GM23338 (cell line): ENCODE data around the gene OR52A1. TPM values are rescaled to one million over a fixed set of nuclear protein-coding genes. Genes with fewer than 3 reads are reported as not detected.

ENCODE experiments used
- ATAC-seq: fragments of 200-7000 bp; cut with Tn5 transposase; 3 replicates; pipeline ENCODE4 v1.9.1; 2020
- DNase-seq: peaks from one replicate; pipeline ENCODE4 v3.0.0-alpha.2; 2015; ENCODE audit warnings: low spot score
- H2AFZ ChIP-seq: fragments of 200-600 bp; sonication (generic); 2 replicates; pipeline ENCODE4 v1.8.0; 2016; ENCODE audit warnings: antibody characterized with exemption, mild to moderate bottlenecking, moderate library complexity
- H3F3A ChIP-seq: fragments of 200-600 bp; sonication (generic); replicated peaks from 2 replicates; pipeline ENCODE4 v1.8.0; 2017; ENCODE audit warnings: antibody characterized with exemption, mixed run types, low read depth
- H3K27ac ChIP-seq: fragments of 200-600 bp; sonication (generic); 2 replicates; pipeline ENCODE4 v1.6.1; 2016; ENCODE audit warnings: low read depth
- H3K27me3 ChIP-seq: fragments of 200-600 bp; sonication (generic); 2 replicates; pipeline ENCODE4 v1.8.0; 2016; ENCODE audit warnings: mild to moderate bottlenecking, mixed run types, moderate library complexity; ENCODE audit not compliant: insufficient read depth
- H3K36me3 ChIP-seq: fragments of 200-600 bp; sonication (generic); 2 replicates; pipeline ENCODE4 v1.8.0; 2016; ENCODE audit warnings: mild to moderate bottlenecking; ENCODE audit not compliant: insufficient read depth
- H3K4me1 ChIP-seq: fragments of 200-600 bp; sonication (generic); 2 replicates; pipeline ENCODE4 v1.8.0; 2016; ENCODE audit warnings: mild to moderate bottlenecking, moderate library complexity; ENCODE audit not compliant: insufficient read depth
- H3K4me2 ChIP-seq: fragments of 200-600 bp; sonication (generic); 2 replicates; pipeline ENCODE4 v1.7.1; 2017; ENCODE audit warnings: mixed run types
- H3K4me3 ChIP-seq: fragments of 200-600 bp; sonication (generic); 2 replicates; pipeline ENCODE4 v1.6.1; 2016; ENCODE audit warnings: mixed run types
- H3K79me2 ChIP-seq: fragments of 200-600 bp; sonication (generic); replicated peaks from 2 replicates; pipeline ENCODE4 v1.8.0; 2017; ENCODE audit warnings: mild to moderate bottlenecking; ENCODE audit not compliant: insufficient read depth
- H3K9me2 ChIP-seq: fragments of 200-600 bp; sonication (generic); 2 replicates; pipeline ENCODE4 v1.8.0; 2017; ENCODE audit not compliant: insufficient read depth
- H4K20me1 ChIP-seq: fragments of 200-600 bp; sonication (generic); replicated peaks from 2 replicates; pipeline ENCODE4 v1.8.0; 2017; ENCODE audit warnings: mild to moderate bottlenecking; ENCODE audit not compliant: insufficient read depth
- H3K27ac Mint-ChIP-seq: 2 replicates; pipeline ENCODE4 v1.8.0; 2020; ENCODE audit warnings: inconsistent platforms, mild to moderate bottlenecking, moderate library complexity, mixed read lengths
- H3K27me3 Mint-ChIP-seq: 3 replicates; pipeline ENCODE4 v1.8.0; 2022; ENCODE audit warnings: low read depth, mild to moderate bottlenecking, moderate library complexity, mixed read lengths, inconsistent platforms; ENCODE audit not compliant: insufficient read depth, poor library complexity
- H3K36me3 Mint-ChIP-seq: 3 replicates; pipeline ENCODE4 v1.8.0; 2021; ENCODE audit warnings: low read depth, mild to moderate bottlenecking, inconsistent platforms, moderate library complexity, mixed read lengths
- H3K4me1 Mint-ChIP-seq: 3 replicates; pipeline ENCODE4 v1.8.0; 2020; ENCODE audit warnings: mild to moderate bottlenecking, inconsistent platforms, mixed read lengths
- H3K4me3 Mint-ChIP-seq: 3 replicates; pipeline ENCODE4 v1.8.0; 2021; ENCODE audit warnings: moderate library complexity, mild to moderate bottlenecking, inconsistent platforms, mixed read lengths
- H3K9me3 Mint-ChIP-seq: 3 replicates; pipeline ENCODE4 v1.8.0; 2020; ENCODE audit warnings: moderate library complexity, mild to moderate bottlenecking, inconsistent platforms, mixed read lengths
- CREB1 ChIP-seq: fragments of 250-450 bp; sonication (Bioruptor Pico); IDR thresholded peaks from 2 replicates; pipeline ENCODE4 v1.5.0; 2020; ENCODE audit warnings: low read depth, mild to moderate bottlenecking, moderate library complexity
- EZH2 ChIP-seq: fragments of 200-600 bp; sonication (generic); IDR thresholded peaks from one replicate; pipeline ENCODE4 v1.8.0; 2017; ENCODE audit warnings: antibody characterized with exemption, mild to moderate bottlenecking, low read depth; ENCODE audit not compliant: unreplicated experiment
- EZH2phosphoT487 ChIP-seq: fragments of 200-600 bp; sonication (generic); IDR thresholded peaks from one replicate; pipeline ENCODE4 v1.8.1; 2018; ENCODE audit warnings: antibody characterized with exemption; ENCODE audit not compliant: unreplicated experiment
- JUNB ChIP-seq: IDR thresholded peaks from one replicate; pipeline ENCODE4 v1.6.1; 2016; ENCODE audit warnings: antibody characterized with exemption; ENCODE audit not compliant: unreplicated experiment
- POLR2AphosphoS5 ChIP-seq: IDR thresholded peaks from 2 replicates; pipeline ENCODE4 v1.6.1; 2016; ENCODE audit warnings: antibody characterized with exemption, low read depth
- STAT1 ChIP-seq: IDR thresholded peaks from one replicate; pipeline ENCODE4 v1.6.1; 2016; ENCODE audit warnings: antibody characterized with exemption; ENCODE audit not compliant: unreplicated experiment
- ZNF114 ChIP-seq: fragments of 250-450 bp; sonication (Bioruptor Pico); IDR thresholded peaks from 2 replicates; pipeline ENCODE4 v1.5.0; 2020; ENCODE audit warnings: mild to moderate bottlenecking, moderate library complexity
- ZNF462 ChIP-seq: fragments of 250-450 bp; sonication (Bioruptor Pico); IDR thresholded peaks from 2 replicates; pipeline ENCODE4 v1.5.0; 2020; ENCODE audit warnings: mild to moderate bottlenecking, moderate library complexity
- polyA plus RNA-seq: library from polyadenylated mRNA; unstranded; fragments of >200 nt; fragmentation: Nextera tagmentation; extraction: Ambion mirVana; gene quantifications from 2 replicates; pipeline ENCODE4 v1.2.1, GENCODE V29; 2016
- total RNA-seq: library from RNA; depleted of rRNA; stranded (reverse); fragments of >200 nt; shearing (Covaris generic); gene quantifications from 2 replicates; pipeline ENCODE4 v1.2.3, GENCODE V29; 2014
- TF ChIP-seq, protein P1 (sequence below): IDR thresholded peaks from 2 replicates; pipeline ENCODE4 v1.6.1; 2016; ENCODE audit warnings: antibody characterized with exemption
- TF ChIP-seq, protein P2 (sequence below), 2 experiments: fragments of 200-600 bp in 1 of 2; sonication (generic) in 1 of 2; conservative IDR thresholded peaks; 2 replicates each; pipeline versions ENCODE4 v1.5.1 to v1.6.1; 2016 to 2017; ENCODE audit warnings: antibody characterized with exemption in 2 of 2, low read depth in 2 of 2, mild to moderate bottlenecking in 2 of 2, moderate library complexity in 1 of 2
- TF ChIP-seq, protein P3 (sequence below): IDR thresholded peaks from one replicate; pipeline ENCODE4 v1.6.1; 2018; ENCODE audit warnings: antibody characterized with exemption; ENCODE audit not compliant: unreplicated experiment

The OR52A1 gene
- total and polyA plus RNA-seq, 2 experiments from 2014 or later = 0.73 to 4.3 TPM

GRCh38 chr11:5118893-5119292 is 35.7 kb downstream of the OR52A1 start:
- ATAC-seq (no peak), DNase-seq (no peak)
- H3K9me2 ChIP-seq = no peaks in the 10 kb centered on the region
- no peak overlapping the region for H3K27ac ChIP-seq
- H3K27ac Mint-ChIP-seq = no peak overlapping the region
- no peaks in the 10 kb centered on the region for H3K4me1 Mint-ChIP-seq
- no peaks in the 10 kb centered on the region for H3F3A ChIP-seq
- H3K36me3 Mint-ChIP-seq = no peaks in the 10 kb centered on the region; the same call in 2 of the 3 replicates
- no peak overlapping the region for H3K4me3 ChIP-seq
- H3K27me3 ChIP-seq = no peaks in the 10 kb centered on the region
- H3K36me3 ChIP-seq = no peaks in the 10 kb centered on the region
- no peak overlapping the region for H3K4me3 Mint-ChIP-seq
- no peaks in the 10 kb centered on the region for H3K27me3 Mint-ChIP-seq
- H4K20me1 ChIP-seq = no peaks in the 10 kb centered on the region
- no peaks in the 10 kb centered on the region for H3K4me1 ChIP-seq
- no peaks in the 10 kb centered on the region for H3K79me2 ChIP-seq
- no peaks in the 10 kb centered on the region for H3K9me3 Mint-ChIP-seq
- TF ChIP-seq, protein P1, sequence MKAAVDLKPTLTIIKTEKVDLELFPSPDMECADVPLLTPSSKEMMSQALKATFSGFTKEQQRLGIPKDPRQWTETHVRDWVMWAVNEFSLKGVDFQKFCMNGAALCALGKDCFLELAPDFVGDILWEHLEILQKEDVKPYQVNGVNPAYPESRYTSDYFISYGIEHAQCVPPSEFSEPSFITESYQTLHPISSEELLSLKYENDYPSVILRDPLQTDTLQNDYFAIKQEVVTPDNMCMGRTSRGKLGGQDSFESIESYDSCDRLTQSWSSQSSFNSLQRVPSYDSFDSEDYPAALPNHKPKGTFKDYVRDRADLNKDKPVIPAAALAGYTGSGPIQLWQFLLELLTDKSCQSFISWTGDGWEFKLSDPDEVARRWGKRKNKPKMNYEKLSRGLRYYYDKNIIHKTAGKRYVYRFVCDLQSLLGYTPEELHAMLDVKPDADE = no peak
- TF ChIP-seq, protein P2, sequence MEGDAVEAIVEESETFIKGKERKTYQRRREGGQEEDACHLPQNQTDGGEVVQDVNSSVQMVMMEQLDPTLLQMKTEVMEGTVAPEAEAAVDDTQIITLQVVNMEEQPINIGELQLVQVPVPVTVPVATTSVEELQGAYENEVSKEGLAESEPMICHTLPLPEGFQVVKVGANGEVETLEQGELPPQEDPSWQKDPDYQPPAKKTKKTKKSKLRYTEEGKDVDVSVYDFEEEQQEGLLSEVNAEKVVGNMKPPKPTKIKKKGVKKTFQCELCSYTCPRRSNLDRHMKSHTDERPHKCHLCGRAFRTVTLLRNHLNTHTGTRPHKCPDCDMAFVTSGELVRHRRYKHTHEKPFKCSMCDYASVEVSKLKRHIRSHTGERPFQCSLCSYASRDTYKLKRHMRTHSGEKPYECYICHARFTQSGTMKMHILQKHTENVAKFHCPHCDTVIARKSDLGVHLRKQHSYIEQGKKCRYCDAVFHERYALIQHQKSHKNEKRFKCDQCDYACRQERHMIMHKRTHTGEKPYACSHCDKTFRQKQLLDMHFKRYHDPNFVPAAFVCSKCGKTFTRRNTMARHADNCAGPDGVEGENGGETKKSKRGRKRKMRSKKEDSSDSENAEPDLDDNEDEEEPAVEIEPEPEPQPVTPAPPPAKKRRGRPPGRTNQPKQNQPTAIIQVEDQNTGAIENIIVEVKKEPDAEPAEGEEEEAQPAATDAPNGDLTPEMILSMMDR (conservative IDR thresholded peaks at IDR 0.05; ENCODE audit: low read depth in 2 of 2) = no peak
- no peak for TF ChIP-seq ZNF462 (CRISPR knock-in tag)
- TF ChIP-seq EZH2phosphoT487 = no peak
- no peak for TF ChIP-seq ZNF114 (CRISPR knock-in tag)
- TF ChIP-seq JUNB = no peak
- TF ChIP-seq, protein P3, sequence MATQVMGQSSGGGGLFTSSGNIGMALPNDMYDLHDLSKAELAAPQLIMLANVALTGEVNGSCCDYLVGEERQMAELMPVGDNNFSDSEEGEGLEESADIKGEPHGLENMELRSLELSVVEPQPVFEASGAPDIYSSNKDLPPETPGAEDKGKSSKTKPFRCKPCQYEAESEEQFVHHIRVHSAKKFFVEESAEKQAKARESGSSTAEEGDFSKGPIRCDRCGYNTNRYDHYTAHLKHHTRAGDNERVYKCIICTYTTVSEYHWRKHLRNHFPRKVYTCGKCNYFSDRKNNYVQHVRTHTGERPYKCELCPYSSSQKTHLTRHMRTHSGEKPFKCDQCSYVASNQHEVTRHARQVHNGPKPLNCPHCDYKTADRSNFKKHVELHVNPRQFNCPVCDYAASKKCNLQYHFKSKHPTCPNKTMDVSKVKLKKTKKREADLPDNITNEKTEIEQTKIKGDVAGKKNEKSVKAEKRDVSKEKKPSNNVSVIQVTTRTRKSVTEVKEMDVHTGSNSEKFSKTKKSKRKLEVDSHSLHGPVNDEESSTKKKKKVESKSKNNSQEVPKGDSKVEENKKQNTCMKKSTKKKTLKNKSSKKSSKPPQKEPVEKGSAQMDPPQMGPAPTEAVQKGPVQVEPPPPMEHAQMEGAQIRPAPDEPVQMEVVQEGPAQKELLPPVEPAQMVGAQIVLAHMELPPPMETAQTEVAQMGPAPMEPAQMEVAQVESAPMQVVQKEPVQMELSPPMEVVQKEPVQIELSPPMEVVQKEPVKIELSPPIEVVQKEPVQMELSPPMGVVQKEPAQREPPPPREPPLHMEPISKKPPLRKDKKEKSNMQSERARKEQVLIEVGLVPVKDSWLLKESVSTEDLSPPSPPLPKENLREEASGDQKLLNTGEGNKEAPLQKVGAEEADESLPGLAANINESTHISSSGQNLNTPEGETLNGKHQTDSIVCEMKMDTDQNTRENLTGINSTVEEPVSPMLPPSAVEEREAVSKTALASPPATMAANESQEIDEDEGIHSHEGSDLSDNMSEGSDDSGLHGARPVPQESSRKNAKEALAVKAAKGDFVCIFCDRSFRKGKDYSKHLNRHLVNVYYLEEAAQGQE = no peak
- TF ChIP-seq POLR2AphosphoS5 = no peak
- no peak for TF ChIP-seq STAT1
- no peak for TF ChIP-seq EZH2
- no peak for TF ChIP-seq CREB1 (CRISPR knock-in tag)
- no peak overlapping the region for H3K4me2 ChIP-seq
- H2AFZ ChIP-seq = no peak overlapping the region
